Measurements from ENCODE around the gene PGLYRP4.

GRCh38 chr1:153394391-153394790, 45.8 kb upstream of the PGLYRP4 start:
- TF ChIP-seq CTCF (conservative IDR thresholded peaks at IDR 0.05 in 1 of 2, IDR thresholded peaks at IDR 0.05 in 1 of 2; ENCODE audit: extremely low read depth in 1 of 2, insufficient read depth in 1 of 2, low read depth in 1 of 2, low read length in 2 of 2) (no peak), EZH2 (IDR thresholded peaks at IDR 0.05; ENCODE audit: borderline replicate concordance, low read length) (no peak)
